Fibroblast of lung (primary cell): ENCODE data around the gene SMIM36. TPM values are rescaled to one million over a fixed set of nuclear protein-coding genes. Genes with fewer than 3 reads are reported as not detected.

Experiments used
- DNase-seq, 2 donors: peaks; one replicate each; pipeline versions ENCODE4 v3.0.0 to v3.0.0-alpha.2; 2010; ENCODE audit warnings: low read depth in 2 of 2
- H2AFZ ChIP-seq: 2 replicates; pipeline ENCODE4 v1.5.1; 2012; ENCODE audit warnings: low read length, control low read depth, inconsistent platforms
- H3K27ac ChIP-seq: 2 replicates; pipeline ENCODE4 v1.5.1; 2011; ENCODE audit warnings: low read length, control low read depth; ENCODE audit not compliant: insufficient read depth
- H3K27me3 ChIP-seq: 2 replicates; pipeline ENCODE4 v1.5.1; 2011; ENCODE audit warnings: mild to moderate bottlenecking, low read length; ENCODE audit not compliant: control insufficient read depth, insufficient read depth
- H3K36me3 ChIP-seq: 2 replicates; pipeline ENCODE4 v1.5.1; 2011; ENCODE audit warnings: low read length; ENCODE audit not compliant: control insufficient read depth, insufficient read depth
- H3K4me1 ChIP-seq: 2 replicates; pipeline ENCODE4 v1.5.1; 2011; ENCODE audit warnings: low read length; ENCODE audit not compliant: control insufficient read depth, insufficient read depth; ENCODE audit errors: extremely low read depth
- H3K4me2 ChIP-seq: 2 replicates; pipeline ENCODE4 v1.5.1; 2011; ENCODE audit warnings: low read length, control low read depth; ENCODE audit not compliant: insufficient read depth; ENCODE audit errors: extremely low read depth
- H3K4me3 ChIP-seq, 4 experiments: fragments of 200-600 bp in 1 of 4; sonication (generic) in 1 of 4; replicated peaks in 1 of 4; 2 replicates each; pipeline ENCODE4 v1.5.1; 2011 to 2016; ENCODE audit warnings: low read length in 4 of 4, low read depth in 3 of 4, mild to moderate bottlenecking in 3 of 4, control low read depth in 2 of 4, inconsistent platforms in 1 of 4, mixed read lengths in 1 of 4; ENCODE audit not compliant: insufficient read depth in 1 of 4; ENCODE audit errors: control extremely low read depth in 1 of 4
- H3K79me2 ChIP-seq: 2 replicates; pipeline ENCODE4 v1.5.1; 2012; ENCODE audit warnings: mild to moderate bottlenecking, low read length, inconsistent platforms; ENCODE audit not compliant: control insufficient read depth, insufficient read depth
- H3K9ac ChIP-seq: 2 replicates; pipeline ENCODE4 v1.5.1; 2011; ENCODE audit warnings: mild to moderate bottlenecking, low read length, control low read depth; ENCODE audit not compliant: insufficient read depth
- H3K9me3 ChIP-seq: 2 replicates; pipeline ENCODE4 v1.5.1; 2012; ENCODE audit warnings: low read depth, low read length; ENCODE audit not compliant: control insufficient read depth, insufficient read depth
- H4K20me1 ChIP-seq: 2 replicates; pipeline ENCODE4 v1.5.1; 2011; ENCODE audit warnings: low read length; ENCODE audit not compliant: control insufficient read depth, insufficient read depth; ENCODE audit errors: extremely low read depth
- CTCF ChIP-seq, 2 donors: IDR thresholded peaks in 1 of 2; conservative IDR thresholded peaks in 1 of 2; 1 replicate in 1 of 2; 2 replicates in 1 of 2; pipeline ENCODE4 v1.5.1; 2011 to 2012; ENCODE audit warnings: low read length in 2 of 2, control low read depth in 1 of 2, inconsistent platforms in 1 of 2, low read depth in 1 of 2, mild to moderate bottlenecking in 1 of 2
- EZH2 ChIP-seq: IDR thresholded peaks from 2 replicates; pipeline ENCODE4 v1.5.1; 2012; ENCODE audit warnings: low read length, control low read depth, mild to moderate bottlenecking; ENCODE audit errors: missing control alignments
- polyA plus RNA-seq, 2 donors: library from polyadenylated mRNA; depleted of rRNA in 1 of 2; stranded (reverse) in 1 of 2; unstranded in 1 of 2; fragments of >200 nt; gene quantifications; 2 replicates each; pipeline ENCODE4 v1.2.1, GENCODE V29; 2011 to 2012; ENCODE audit warnings: missing spikeins in 1 of 2
- total RNA-seq: library from RNA; depleted of rRNA; stranded (reverse); fragments of >200 nt; gene quantifications from 2 replicates; pipeline ENCODE4 v1.2.1, GENCODE V29; 2014

Gene SMIM36
- total and polyA plus RNA-seq, 2 donors (not counting 1 experiment from before 2014, with no cell fraction given): not detected

DNA sequence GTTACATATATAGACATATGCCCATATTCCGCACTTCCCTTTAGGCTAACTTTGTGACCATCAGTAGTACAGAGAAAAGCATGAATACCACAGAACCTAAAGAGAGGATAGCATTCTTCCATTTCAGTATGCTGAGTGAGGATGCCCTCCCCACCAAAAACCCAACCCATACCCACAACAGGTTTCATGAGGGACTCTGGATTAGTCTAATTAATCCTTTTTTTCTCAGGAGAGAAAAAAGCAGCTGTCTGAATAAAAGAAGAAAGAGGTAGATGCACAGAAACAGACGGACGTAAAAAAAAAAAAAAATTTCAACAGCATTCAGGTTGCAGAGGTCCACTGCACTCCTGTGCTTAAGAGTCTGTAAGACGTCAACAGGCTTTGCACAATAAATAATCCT is 96.3 kb downstream of the SMIM36 start:
- Histone ChIP-seq H3K4me2 (no peak overlapping the region), H2AFZ (no peak overlapping the region), H3K27me3 (no peaks in the 10 kb centered on the region), H4K20me1 (no peaks in the 10 kb centered on the region), H3K4me1 (no peaks in the 10 kb centered on the region), H3K36me3 (peaks cover 3% of the 10 kb centered on the region), H3K4me3 (no peak overlapping the region), H3K9me3 (no peaks in the 10 kb centered on the region), H3K9ac (no peak overlapping the region), H3K79me2 (peaks cover 3% of the 10 kb centered on the region), H3K27ac (no peak overlapping the region)
- DNase-seq: no peak
- TF ChIP-seq CTCF (conservative IDR thresholded peaks at IDR 0.05 in 1 of 2, IDR thresholded peaks at IDR 0.05 in 1 of 2; ENCODE audit: low read depth in 1 of 2, low read length in 2 of 2) (no peak), EZH2 (no peak)

GRCh38 chr17:55413825-55414489 is 97.3 kb downstream of the SMIM36 start:
- H3K9me3 ChIP-seq: no peaks in the 10 kb centered on the region
- H3K79me2 ChIP-seq: peaks cover 2% of the 10 kb centered on the region
- H3K27ac ChIP-seq: no peak overlapping the region
- H3K4me3 ChIP-seq: no peak overlapping the region
- H3K4me2 ChIP-seq: no peak overlapping the region
- DNase-seq: no peak
- no peak overlapping the region for H2AFZ ChIP-seq
- H4K20me1 ChIP-seq: no peaks in the 10 kb centered on the region
- H3K27me3 ChIP-seq: no peaks in the 10 kb centered on the region
- no peaks in the 10 kb centered on the region for H3K4me1 ChIP-seq
- H3K36me3 ChIP-seq: peaks cover 3% of the 10 kb centered on the region
- H3K9ac ChIP-seq: no peak overlapping the region
- no peak for TF ChIP-seq CTCF (conservative IDR thresholded peaks at IDR 0.05 in 1 of 2, IDR thresholded peaks at IDR 0.05 in 1 of 2; ENCODE audit: low read depth in 1 of 2, low read length in 2 of 2)
- TF ChIP-seq EZH2: no peak

GRCh38 chr17:55411463-55411855 is 99.8 kb downstream of the SMIM36 start:
- H4K20me1 ChIP-seq: no peaks in the 10 kb centered on the region
- H3K36me3 ChIP-seq: peaks cover 3% of the 10 kb centered on the region
- no peaks in the 10 kb centered on the region for H3K9me3 ChIP-seq
- no peak for DNase-seq
- H3K27ac ChIP-seq: no peak overlapping the region
- H3K4me3 ChIP-seq: no peak overlapping the region
- no peaks in the 10 kb centered on the region for H3K79me2 ChIP-seq
- H3K4me1 ChIP-seq: no peaks in the 10 kb centered on the region
- H3K9ac ChIP-seq: no peak overlapping the region
- no peak for TF ChIP-seq CTCF (conservative IDR thresholded peaks at IDR 0.05 in 1 of 2, IDR thresholded peaks at IDR 0.05 in 1 of 2; ENCODE audit: low read depth in 1 of 2, low read length in 2 of 2)
- no peak for TF ChIP-seq EZH2
- no peak overlapping the region for H2AFZ ChIP-seq
- H3K27me3 ChIP-seq: no peaks in the 10 kb centered on the region
- no peak overlapping the region for H3K4me2 ChIP-seq
